Transverse colon (tissue), 4 donors: ENCODE measurements around the gene HMGCL. TPM values are rescaled to one million over a fixed set of nuclear protein-coding genes. Genes with fewer than 3 reads are reported as not detected.
"Not testable (repeated sequence)": the region's sequence is repeated elsewhere in the genome, so short reads cannot be mapped to it uniquely, and the experiment has no call there.

Experiments used
- DNase-seq: peaks from one replicate; pipeline ENCODE4 v3.0.0-alpha.2; 2019
- H3K27ac ChIP-seq, 4 donors: fragments of 200-600 bp; sonication (generic); 2 replicates each; pipeline ENCODE4 v1.5.1; 2016 to 2018; ENCODE audit warnings: inconsistent platforms in 4 of 4
- H3K27me3 ChIP-seq: fragments of 200-600 bp; sonication (generic); 2 replicates; pipeline ENCODE4 v1.5.1; 2017; ENCODE audit warnings: inconsistent platforms
- H3K36me3 ChIP-seq, 4 donors: fragments of 200-600 bp; sonication (generic); 2 replicates each; pipeline ENCODE4 v1.5.1; 2017 to 2019; ENCODE audit warnings: inconsistent platforms in 4 of 4
- H3K4me1 ChIP-seq, 4 donors: fragments of 200-600 bp; sonication (generic); 2 replicates each; pipeline ENCODE4 v1.5.1; 2017 to 2020; ENCODE audit warnings: inconsistent platforms in 4 of 4
- H3K4me3 ChIP-seq, 4 donors: fragments of 200-600 bp; sonication (generic); 1 replicate in 1 of 4; 2 replicates in 3 of 4; pipeline versions ENCODE4 v1.5.1 to v1.6.1; 2017 to 2019; ENCODE audit warnings: inconsistent platforms in 4 of 4
- H3K9me3 ChIP-seq, 2 donors: fragments of 200-600 bp; sonication (generic); 2 replicates each; pipeline ENCODE4 v1.5.1; 2017 to 2019; ENCODE audit warnings: inconsistent platforms in 2 of 2
- CTCF ChIP-seq, 5 experiments: fragments of 200-600 bp in 3 of 5; fragments of 450-650 bp in 2 of 5; sonication (generic) in 3 of 5; IDR thresholded peaks; 1 replicate in 2 of 5; 2 replicates in 3 of 5; pipeline ENCODE4 v1.5.1; 2016 to 2017; ENCODE audit warnings: antibody characterized with exemption in 5 of 5, inconsistent platforms in 3 of 5, mild to moderate bottlenecking in 2 of 5, moderate library complexity in 1 of 5
- EP300 ChIP-seq: sonication (generic); formaldehyde crosslinking; IDR thresholded peaks from one replicate; pipeline ENCODE4 v1.6.1; 2017; ENCODE audit warnings: antibody characterized with exemption, low read depth
- POLR2A ChIP-seq: fragments of 450-650 bp; IDR thresholded peaks from one replicate; pipeline ENCODE4 v1.6.1; 2016; ENCODE audit warnings: antibody characterized with exemption, mild to moderate bottlenecking, moderate library complexity
- POLR2AphosphoS5 ChIP-seq, 3 donors: sonication (generic); formaldehyde crosslinking; IDR thresholded peaks; one replicate each; pipeline ENCODE4 v1.6.1; 2016; ENCODE audit warnings: antibody characterized with exemption in 3 of 3
- WGBS, 2 donors: methylation state at CpG; one replicate each; pipeline ENCODE4 v1.1.5; 2018; ENCODE audit warnings: low coverage in 1 of 2; 5-methylcytosine and 5-hydroxymethylcytosine counted together
- in situ Hi-C, 4 donors: fragments of 200-750 bp; cut with MboI; loops; one replicate each; pipeline versions ENCODE4 v1.15.0 to v1.15.1; 2017; ENCODE audit warnings: low sequenced_read_pairs in 3 of 4, low pct_ligation_motif_present in 1 of 4, low pct_unique_long_range_greater_than_20kb in 1 of 4
- intact Hi-C: fragments of 100-400 bp; cut with DNase I; formaldehyde crosslinking; loops from one replicate; pipeline ENCODE4 v1.15.1; 2023; ENCODE audit warnings: low total_unique reads
- total RNA-seq, 4 donors: library from RNA; depleted of rRNA; stranded (reverse); fragments of >200 nt; gene quantifications; one replicate each; pipeline ENCODE4 v1.1.0, GENCODE V29; 2016

Gene HMGCL
- total RNA-seq, 4 donors from 2014 or later = 59.8 to 83.4 (median 60.7) TPM

DNA sequence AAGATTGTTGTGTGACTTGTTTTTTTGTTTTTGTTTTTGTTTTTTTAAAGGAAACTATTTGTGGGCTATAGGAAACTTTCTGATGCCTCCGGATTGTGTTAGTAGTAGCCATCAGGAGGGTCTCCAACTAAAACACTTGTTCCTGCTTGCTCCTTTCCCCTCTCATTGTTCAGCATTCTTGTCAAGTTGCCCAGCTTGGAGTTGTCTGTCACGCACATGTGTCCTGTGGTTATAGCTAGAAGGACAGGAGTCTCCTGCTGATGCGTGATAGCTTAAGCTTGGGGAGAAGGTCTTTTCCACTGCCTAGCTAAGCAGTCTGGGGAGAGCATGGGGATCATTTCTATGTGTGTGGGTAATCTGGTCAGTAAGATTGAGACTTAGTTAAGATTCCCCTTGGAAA lies 37.5 kb downstream of the HMGCL start:
- intact Hi-C loops (no loop called here), in situ Hi-C loops (no loop called here)
- no peak for TF ChIP-seq EP300
- TF ChIP-seq POLR2AphosphoS5 (IDR thresholded peaks at IDR 0.05) = no peak
- no peak for TF ChIP-seq POLR2A
- TF ChIP-seq CTCF (IDR thresholded peaks at IDR 0.05) = no peak
- Histone ChIP-seq H3K4me3 (no peak overlapping the region), H3K9me3 (no peaks in the 10 kb centered on the region), H3K27me3 (no peaks in the 10 kb centered on the region), H3K36me3 (peaks cover 0 to 43% (median 10%) of the 10 kb centered on the region in 4 donors), H3K27ac (no peak overlapping the region), H3K4me1 (peaks cover 11 to 21% (median 16%) of the 10 kb centered on the region in 4 donors)
- no peak for DNase-seq
- WGBS, 2 donors = 92 to 97% methylated on average over 2 to 3 of the region's 3 CpGs

GRCh38 chr1:23784846-23785245 lies 40.4 kb downstream of the HMGCL start:
- Histone ChIP-seq H3K27ac (no peak overlapping the region), H3K4me1 (peaks cover 0 to 5% (median 3%) of the 10 kb centered on the region in 4 donors), H3K9me3 (no peaks in the 10 kb centered on the region), H3K36me3 (peaks cover 0 to 43% (median 10%) of the 10 kb centered on the region in 4 donors), H3K4me3 (no peak overlapping the region), H3K27me3 (no peaks in the 10 kb centered on the region)
- DNase-seq = no peak
- intact Hi-C loops (no loop called here), in situ Hi-C loops (no loop called here)
- TF ChIP-seq POLR2AphosphoS5 (IDR thresholded peaks at IDR 0.05) = no peak
- TF ChIP-seq EP300 = no peak
- no peak for TF ChIP-seq POLR2A
- TF ChIP-seq CTCF (IDR thresholded peaks at IDR 0.05) = no peak
- WGBS, 2 donors = 85 to 100% methylated on average over 1 to 4 of the region's 4 CpGs

DNA sequence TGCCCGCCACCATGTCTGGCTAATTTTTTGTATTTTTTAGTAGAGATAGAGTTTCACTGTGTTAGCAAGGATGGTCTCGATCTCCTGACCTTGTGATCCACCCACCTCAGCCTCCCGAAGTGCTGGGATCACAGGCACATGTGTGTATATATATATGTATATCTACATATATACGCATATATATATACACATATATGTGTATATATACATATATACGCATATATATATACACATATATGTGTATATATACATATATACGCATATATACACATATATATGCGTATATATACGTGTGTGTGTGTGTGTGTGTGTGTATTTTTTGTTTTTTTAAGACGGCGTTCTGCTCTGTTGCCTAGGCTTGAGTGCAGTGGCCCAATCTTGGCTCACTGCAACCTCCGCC lies 42.1 kb downstream of the HMGCL start:
- in situ Hi-C loops, DNase-seq, intact Hi-C loops, H3K27ac ChIP-seq, H3K27me3 ChIP-seq, H3K9me3 ChIP-seq, H3K4me3 ChIP-seq: not testable (repeated sequence)
- 88 to 89% methylated on average over 8 to 11 of the region's 11 CpGs for WGBS, 2 donors
- peaks cover 10 to 17% (median 14%) of the 10 kb centered on the region in 4 donors for H3K4me1 ChIP-seq
- peaks cover 0 to 41% (median 10%) of the 10 kb centered on the region in 4 donors for H3K36me3 ChIP-seq

DNA sequence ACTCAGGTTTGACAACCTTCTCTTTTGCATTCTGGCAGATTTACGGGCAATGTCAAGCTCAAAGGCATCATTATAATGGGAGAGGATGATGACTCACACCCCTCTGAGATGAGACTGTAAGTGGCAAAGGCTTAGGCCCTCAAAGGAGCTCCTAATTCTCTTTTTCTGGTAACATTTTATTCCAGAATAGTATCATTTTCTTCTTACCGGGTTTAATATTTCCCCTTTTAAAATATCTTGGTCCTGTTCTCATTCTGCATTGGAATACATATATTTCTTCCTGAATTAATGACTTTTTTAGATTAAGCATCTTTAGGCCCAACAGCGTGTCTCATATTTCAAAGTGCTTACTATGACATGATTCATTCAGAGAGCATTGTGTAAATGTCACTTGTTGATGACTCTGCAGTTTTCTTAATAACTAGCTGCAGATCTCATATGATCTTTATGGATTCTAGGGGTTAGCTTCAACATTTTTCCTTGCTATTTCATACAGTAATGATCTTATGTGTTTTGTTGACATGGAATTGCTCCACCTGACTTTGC lies 45.3 kb downstream of the HMGCL start:
- H3K27me3 ChIP-seq = no peaks in the 10 kb centered on the region
- WGBS, 2 donors = 69 to 82% methylated on average over 3 of the region's 3 CpGs
- in situ Hi-C loops = loop anchor here in 1 of 4 donors (10.0 kb wide), 1 partner anchor 135 kb away; the partner anchor contains the start of gene CNR2
- intact Hi-C loops = no loop called here
- TF ChIP-seq CTCF (IDR thresholded peaks at IDR 0.05) = no peak
- no peak for TF ChIP-seq POLR2AphosphoS5 (IDR thresholded peaks at IDR 0.05)
- TF ChIP-seq POLR2A = no peak
- no peak for TF ChIP-seq EP300
- H3K27ac ChIP-seq = peak overlapping the region in 1 of 4 donors; percentile 99
- H3K4me1 ChIP-seq = peaks cover 15 to 30% (median 21%) of the 10 kb centered on the region in 4 donors
- H3K36me3 ChIP-seq = peaks cover 0 to 14% (median 3%) of the 10 kb centered on the region in 4 donors
- no peaks in the 10 kb centered on the region for H3K9me3 ChIP-seq
- DNase-seq = no peak
- H3K4me3 ChIP-seq = no peak overlapping the region
